SK-N-SH (cell line): ENCODE data around the gene MTFP1. TPM values are rescaled to one million over a fixed set of nuclear protein-coding genes. Genes with fewer than 3 reads are reported as not detected.

Experiments used
- CTCF ChIA-PET: fragments of 300-600, 350-600 bp; formaldehyde crosslinking; extraction: SDS; loops from one replicate; lab custom pipeline; 2021; lab: Yijun Ruan, JAX
- POLR2A ChIA-PET: fragments of 350-600 bp; sonication (Branson Sonifier 250); formaldehyde crosslinking; extraction: SDS; loops from one replicate; lab custom pipeline; 2020; ENCODE audit warnings: antibody characterized with exemption, inconsistent platforms; lab: Yijun Ruan, JAX
- DNase-seq: peaks from one replicate; pipeline ENCODE4 v3.0.0; 2012
- H2AFZ ChIP-seq: fragments of 200-600 bp; sonication (generic); 2 replicates; pipeline ENCODE4 v1.8.1; 2016; ENCODE audit warnings: antibody characterized with exemption, mild to moderate bottlenecking, low read depth
- H3F3A ChIP-seq: fragments of 200-600 bp; sonication (generic); replicated peaks from 2 replicates; pipeline ENCODE3; 2016; ENCODE audit warnings: antibody characterized with exemption, mild to moderate bottlenecking; ENCODE audit not compliant: insufficient read depth
- H3K27ac ChIP-seq, 2 experiments: fragments of 200-500 bp in 1 of 2; fragments of 200-600 bp in 1 of 2; sonication (Bioruptor generic) in 1 of 2; sonication (generic), shearing (Covaris generic) in 1 of 2; 2 replicates each; pipeline versions ENCODE4 v1.5.1 to v1.6.1; 2014 to 2016; ENCODE audit warnings: low read depth in 2 of 2, inconsistent platforms in 1 of 2, low read length in 1 of 2, mild to moderate bottlenecking in 1 of 2, mixed read lengths in 1 of 2
- H3K27me3 ChIP-seq: fragments of 200-600 bp; sonication (generic), shearing (Covaris generic); 2 replicates; pipeline ENCODE4 v1.6.1; 2016; ENCODE audit warnings: mixed run types; ENCODE audit not compliant: insufficient read depth
- H3K36me3 ChIP-seq, 2 experiments: fragments of 200-500 bp in 1 of 2; fragments of 200-600 bp in 1 of 2; sonication (Bioruptor generic) in 1 of 2; sonication (generic) in 1 of 2; replicated peaks in 1 of 2; 2 replicates each; pipeline versions ENCODE3 to v1.5.1; 2014 to 2016; ENCODE audit warnings: low read length in 1 of 2, mild to moderate bottlenecking in 1 of 2; ENCODE audit not compliant: insufficient read depth in 2 of 2, control insufficient read depth in 1 of 2
- H3K4me1 ChIP-seq, 2 experiments: fragments of 200-500 bp in 1 of 2; fragments of 200-600 bp in 1 of 2; sonication (Bioruptor generic) in 1 of 2; sonication (generic), shearing (Covaris generic) in 1 of 2; 2 replicates each; pipeline versions ENCODE4 v1.5.1 to v1.6.1; 2014 to 2016; ENCODE audit warnings: low read depth in 1 of 2, low read length in 1 of 2, mixed run types in 1 of 2; ENCODE audit not compliant: insufficient read depth in 2 of 2, control insufficient read depth in 1 of 2
- H3K4me2 ChIP-seq: fragments of 200-600 bp; sonication (generic), shearing (Covaris generic); 2 replicates; pipeline ENCODE4 v1.6.1; 2017; ENCODE audit warnings: mixed run types
- H3K4me3 ChIP-seq, 2 experiments: fragments of 200-500 bp in 1 of 2; fragments of 200-600 bp in 1 of 2; sonication (Bioruptor generic) in 1 of 2; sonication (generic), shearing (Covaris generic) in 1 of 2; 2 replicates each; pipeline versions ENCODE4 v1.5.1 to v1.8.1; 2014 to 2016; ENCODE audit warnings: low read depth in 2 of 2, inconsistent platforms in 1 of 2, low read length in 1 of 2, mild to moderate bottlenecking in 1 of 2, mixed read lengths in 1 of 2, moderate library complexity in 1 of 2
- H3K79me2 ChIP-seq: fragments of 200-600 bp; sonication (generic); 2 replicates; pipeline ENCODE4 v1.8.1; 2017; ENCODE audit warnings: mild to moderate bottlenecking; ENCODE audit not compliant: insufficient read depth
- H3K9ac ChIP-seq: fragments of 200-600 bp; sonication (generic); 2 replicates; pipeline ENCODE4 v1.6.1; 2017; ENCODE audit warnings: mixed run types
- H3K9me2 ChIP-seq: fragments of 200-600 bp; sonication (generic); 2 replicates; pipeline ENCODE4 v1.6.1; 2017; ENCODE audit warnings: mixed run types
- H3K9me3 ChIP-seq: fragments of 200-600 bp; sonication (generic); 2 replicates; pipeline ENCODE4 v1.6.1; 2017; ENCODE audit warnings: mixed run types, mild to moderate bottlenecking, moderate library complexity
- H4K20me1 ChIP-seq: fragments of 200-600 bp; sonication (generic); 2 replicates; pipeline ENCODE4 v1.6.1; 2017; ENCODE audit warnings: mild to moderate bottlenecking, mixed run types; ENCODE audit not compliant: insufficient read depth
- MEF2A ChIP-seq: IDR thresholded peaks from 2 replicates; pipeline ENCODE4 v1.4.0; 2012; ENCODE audit warnings: low read depth, borderline replicate concordance
- MXI1 ChIP-seq: IDR thresholded peaks from 2 replicates; pipeline ENCODE4 v1.6.1; 2012; ENCODE audit warnings: mild to moderate bottlenecking, low read depth, low read length, improper control_type of control experiment
- NRF1 ChIP-seq: IDR thresholded peaks from 2 replicates; pipeline ENCODE4 v1.6.1; 2012; ENCODE audit warnings: low read depth, mild to moderate bottlenecking, low read length
- RCOR1 ChIP-seq: fragments of 150-350 bp; IDR thresholded peaks from 2 replicates; pipeline ENCODE4 v1.6.1; 2017; ENCODE audit warnings: antibody characterized with exemption, low read length
- RFX5 ChIP-seq: IDR thresholded peaks from 2 replicates; pipeline ENCODE4 v1.6.1; 2012; ENCODE audit warnings: mild to moderate bottlenecking, improper control_type of control experiment, low read length
- TEAD4 ChIP-seq: IDR thresholded peaks from 2 replicates; pipeline ENCODE4 v1.4.0; 2012; ENCODE audit warnings: mild to moderate bottlenecking, borderline replicate concordance; ENCODE audit not compliant: insufficient read depth
- WGBS: methylation state at CpG from one replicate; pipeline ENCODE4 v1.1.6; 2017; ENCODE audit warnings: low lambda C conversion rate; 5-methylcytosine and 5-hydroxymethylcytosine counted together
- polyA plus RNA-seq, 3 experiments: library from polyadenylated mRNA; depleted of rRNA; stranded (reverse); fragments of >200 nt; gene quantifications; 2 replicates each; pipeline ENCODE4 v1.2.3, GENCODE V29; 2012
- TF ChIP-seq, protein P1 (sequence below): IDR thresholded peaks from 2 replicates; pipeline ENCODE4 v1.4.0; 2012; ENCODE audit warnings: low read depth, borderline replicate concordance
- TF ChIP-seq, protein P2 (sequence below): IDR thresholded peaks from 2 replicates; pipeline ENCODE4 v1.6.1; 2012; ENCODE audit warnings: mild to moderate bottlenecking, low read depth, low read length, moderate library complexity

Gene MTFP1
- polyA plus RNA-seq, 1 of the 3 experiments (the other 2 are of a cell fraction) = 18.9 TPM

DNA sequence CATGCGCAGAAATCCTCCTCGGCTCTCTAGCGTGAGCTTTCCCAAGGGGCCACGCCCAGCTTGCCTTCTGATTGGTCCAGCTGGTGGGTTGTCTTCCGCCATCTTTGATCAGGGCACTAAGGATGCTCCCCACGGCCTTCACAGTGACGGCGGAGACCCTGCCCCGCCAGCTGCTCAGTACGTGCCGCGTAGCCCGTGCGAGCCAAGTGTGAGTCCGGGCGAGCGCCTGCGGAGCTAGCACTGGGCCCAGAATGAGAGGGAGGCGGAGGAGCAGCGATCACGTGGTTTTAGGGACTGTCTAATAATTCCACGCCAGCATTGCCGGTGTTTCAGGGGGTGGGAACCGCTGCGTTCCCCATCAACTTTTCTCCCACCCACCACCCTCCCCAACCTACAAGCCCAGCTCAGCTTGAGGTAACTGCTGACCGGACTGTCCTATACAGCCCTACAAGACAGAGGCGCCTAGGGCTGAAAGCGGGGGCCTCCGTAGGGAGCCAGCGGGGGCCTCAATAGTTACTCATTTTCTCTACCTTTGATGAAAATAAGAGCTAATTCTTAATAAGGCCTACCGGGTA is 1.5 kb upstream of the MTFP1 start (continued):
- TF ChIP-seq NRF1 (peak; percentile 48; the same call in 1 of the 2 replicates), RFX5 (no peak), MXI1 (peak; percentile 86), TEAD4 (0 out of 2 replicates have a peak, but pooled peaks have one; percentile 19), RCOR1 (0 out of 2 replicates have a peak, but pooled peaks have one; percentile 23), MEF2A (no peak)
- TF ChIP-seq, protein P1, sequence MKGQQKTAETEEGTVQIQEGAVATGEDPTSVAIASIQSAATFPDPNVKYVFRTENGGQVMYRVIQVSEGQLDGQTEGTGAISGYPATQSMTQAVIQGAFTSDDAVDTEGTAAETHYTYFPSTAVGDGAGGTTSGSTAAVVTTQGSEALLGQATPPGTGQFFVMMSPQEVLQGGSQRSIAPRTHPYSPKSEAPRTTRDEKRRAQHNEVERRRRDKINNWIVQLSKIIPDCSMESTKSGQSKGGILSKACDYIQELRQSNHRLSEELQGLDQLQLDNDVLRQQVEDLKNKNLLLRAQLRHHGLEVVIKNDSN = peak; percentile 96

DNA sequence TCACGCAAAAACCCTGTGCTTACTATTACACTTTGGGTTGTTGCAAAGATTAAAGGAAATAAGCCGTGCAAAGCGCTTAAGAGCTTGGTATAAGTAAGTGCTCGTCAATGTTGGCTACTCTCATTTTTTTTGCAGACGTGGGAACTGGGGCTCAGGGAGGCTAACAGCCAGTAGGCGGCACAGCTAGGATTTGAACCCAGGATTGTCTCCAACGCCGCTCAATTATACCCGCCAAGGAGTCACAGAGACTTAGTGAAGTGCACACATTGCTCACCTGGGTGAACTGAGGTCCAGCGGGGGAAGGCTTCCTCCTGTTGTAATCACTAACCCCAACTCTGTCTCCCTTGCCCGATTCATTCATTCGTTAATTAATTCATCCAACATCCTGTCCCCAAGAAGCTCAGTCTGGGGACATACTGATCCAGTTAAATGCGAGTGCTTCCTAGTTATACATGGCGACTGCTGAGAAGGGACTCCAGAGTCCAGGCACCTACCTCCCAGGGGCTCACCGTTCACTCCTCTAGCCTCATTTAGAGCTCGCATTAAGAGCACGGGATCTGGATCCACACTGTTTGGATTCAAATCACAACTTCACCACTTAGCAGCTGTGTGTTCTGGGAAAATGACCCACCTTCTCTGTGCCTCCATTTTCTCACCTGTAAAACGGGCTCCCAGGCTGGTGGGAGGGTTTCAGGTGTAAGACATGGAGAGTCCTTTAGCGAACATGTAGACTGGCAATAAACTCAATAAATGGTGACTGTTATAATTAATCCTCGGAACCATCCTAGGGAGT is 838 bp upstream of the MTFP1 start:
- no peak for DNase-seq
- Histone ChIP-seq H2AFZ (peak overlapping the region; percentile 69; the same call in 1 of the 2 replicates), H3K9me2 (no peaks in the 10 kb centered on the region), H4K20me1 (no peaks in the 10 kb centered on the region), H3F3A (peaks cover 48% of the 10 kb centered on the region), H3K9ac (peak overlapping the region; percentile 74), H3K9me3 (no peaks in the 10 kb centered on the region), H3K4me2 (peak overlapping the region; percentile 97), H3K79me2 (peaks cover 4% of the 10 kb centered on the region; the same call in 1 of the 2 replicates), H3K27ac (peak overlapping the region; percentile 97 to 99), H3K4me1 (peaks cover 38 to 46% of the 10 kb centered on the region in 2 experiments), H3K27me3 (no peaks in the 10 kb centered on the region), H3K4me3 (peak overlapping the region; percentile 71 to 72), H3K36me3 (peaks cover 0 to 5% of the 10 kb centered on the region in 2 experiments)
- ChIA-PET POLR2A (interaction anchor here (0.7 to 2.0 kb wide), 6 partner anchors 9 to 167 kb away, joined by 3 to 19 read pairs (median 4); partner anchors contain the start of genes CCDC157, PES1, SEC14L2 and SF3A1), CTCF (interaction anchor here (0.7 to 3.7 kb wide), 13 partner anchors 11 to 182 kb away, joined by 3 to 20 read pairs (median 4); partner anchors contain the start of genes RNF215, SEC14L2 and TCN2)
- 65% methylated on average over 16 of the region's 20 CpGs for WGBS
- TF ChIP-seq, protein P2, sequence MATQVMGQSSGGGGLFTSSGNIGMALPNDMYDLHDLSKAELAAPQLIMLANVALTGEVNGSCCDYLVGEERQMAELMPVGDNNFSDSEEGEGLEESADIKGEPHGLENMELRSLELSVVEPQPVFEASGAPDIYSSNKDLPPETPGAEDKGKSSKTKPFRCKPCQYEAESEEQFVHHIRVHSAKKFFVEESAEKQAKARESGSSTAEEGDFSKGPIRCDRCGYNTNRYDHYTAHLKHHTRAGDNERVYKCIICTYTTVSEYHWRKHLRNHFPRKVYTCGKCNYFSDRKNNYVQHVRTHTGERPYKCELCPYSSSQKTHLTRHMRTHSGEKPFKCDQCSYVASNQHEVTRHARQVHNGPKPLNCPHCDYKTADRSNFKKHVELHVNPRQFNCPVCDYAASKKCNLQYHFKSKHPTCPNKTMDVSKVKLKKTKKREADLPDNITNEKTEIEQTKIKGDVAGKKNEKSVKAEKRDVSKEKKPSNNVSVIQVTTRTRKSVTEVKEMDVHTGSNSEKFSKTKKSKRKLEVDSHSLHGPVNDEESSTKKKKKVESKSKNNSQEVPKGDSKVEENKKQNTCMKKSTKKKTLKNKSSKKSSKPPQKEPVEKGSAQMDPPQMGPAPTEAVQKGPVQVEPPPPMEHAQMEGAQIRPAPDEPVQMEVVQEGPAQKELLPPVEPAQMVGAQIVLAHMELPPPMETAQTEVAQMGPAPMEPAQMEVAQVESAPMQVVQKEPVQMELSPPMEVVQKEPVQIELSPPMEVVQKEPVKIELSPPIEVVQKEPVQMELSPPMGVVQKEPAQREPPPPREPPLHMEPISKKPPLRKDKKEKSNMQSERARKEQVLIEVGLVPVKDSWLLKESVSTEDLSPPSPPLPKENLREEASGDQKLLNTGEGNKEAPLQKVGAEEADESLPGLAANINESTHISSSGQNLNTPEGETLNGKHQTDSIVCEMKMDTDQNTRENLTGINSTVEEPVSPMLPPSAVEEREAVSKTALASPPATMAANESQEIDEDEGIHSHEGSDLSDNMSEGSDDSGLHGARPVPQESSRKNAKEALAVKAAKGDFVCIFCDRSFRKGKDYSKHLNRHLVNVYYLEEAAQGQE = no peak
